SH-SY5Y (cell line): Measurements from ENCODE around the gene UCHL3.

Experiments
- GATA2 ChIP-seq: IDR thresholded peaks from 2 replicates; pipeline ENCODE4 v1.6.1; 2011; ENCODE audit warnings: mild to moderate bottlenecking, low read depth, low read length
- GATA3 ChIP-seq: IDR thresholded peaks from 2 replicates; pipeline ENCODE4 v1.6.1; 2011; ENCODE audit warnings: low read depth, mild to moderate bottlenecking, low read length, moderate library complexity

DNA sequence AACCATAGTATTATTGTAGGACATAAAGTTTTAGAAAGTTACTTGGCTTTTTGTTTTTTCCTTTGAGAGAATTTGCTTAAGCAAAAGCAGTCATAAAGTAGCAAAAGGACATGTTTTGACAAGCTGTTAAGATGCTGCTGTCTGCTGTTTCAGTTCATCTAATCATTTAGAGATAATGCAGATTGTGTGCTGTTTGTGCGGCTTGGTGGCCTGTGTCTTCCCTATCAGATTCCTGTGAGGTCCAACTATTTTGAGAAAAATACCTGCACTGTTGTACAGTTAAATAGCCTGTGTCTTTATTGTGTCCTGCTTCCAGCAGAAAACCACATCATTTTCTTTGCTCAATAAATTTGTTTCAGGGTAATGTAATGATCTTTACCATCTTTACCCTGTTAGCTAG, 20.0 kb downstream of the UCHL3 start:
- TF ChIP-seq GATA2 (peak; percentile 41; the same call in 1 of the 2 replicates), GATA3 (no peak)
